GM12891 (cell line): ENCODE data around the gene KIFAP3.
"Not testable (repeated sequence)": the region's sequence is repeated elsewhere in the genome, so short reads cannot be mapped to it uniquely, and the experiment has no call there.

Source experiments
- POLR2A ChIP-seq: IDR thresholded peaks from 2 replicates; pipeline ENCODE4 v1.6.1; 2011; ENCODE audit warnings: low read depth, low read length, control low read depth
- POLR2AphosphoS5 ChIP-seq: IDR thresholded peaks from 2 replicates; pipeline ENCODE4 v1.6.1; 2011; ENCODE audit warnings: low read depth, low read length, control low read depth
- POU2F2 ChIP-seq: IDR thresholded peaks from 2 replicates; pipeline ENCODE4 v1.6.1; 2011; ENCODE audit warnings: low read depth, mild to moderate bottlenecking, control low read depth, low read length, moderate library complexity
- SPI1 ChIP-seq: IDR thresholded peaks from 2 replicates; pipeline ENCODE4 v1.6.1; 2011; ENCODE audit warnings: low read depth, low read length, control low read depth
- TAF1 ChIP-seq: IDR thresholded peaks from 2 replicates; pipeline ENCODE4 v1.6.1; 2011; ENCODE audit warnings: low read depth, low read length, control low read depth

DNA sequence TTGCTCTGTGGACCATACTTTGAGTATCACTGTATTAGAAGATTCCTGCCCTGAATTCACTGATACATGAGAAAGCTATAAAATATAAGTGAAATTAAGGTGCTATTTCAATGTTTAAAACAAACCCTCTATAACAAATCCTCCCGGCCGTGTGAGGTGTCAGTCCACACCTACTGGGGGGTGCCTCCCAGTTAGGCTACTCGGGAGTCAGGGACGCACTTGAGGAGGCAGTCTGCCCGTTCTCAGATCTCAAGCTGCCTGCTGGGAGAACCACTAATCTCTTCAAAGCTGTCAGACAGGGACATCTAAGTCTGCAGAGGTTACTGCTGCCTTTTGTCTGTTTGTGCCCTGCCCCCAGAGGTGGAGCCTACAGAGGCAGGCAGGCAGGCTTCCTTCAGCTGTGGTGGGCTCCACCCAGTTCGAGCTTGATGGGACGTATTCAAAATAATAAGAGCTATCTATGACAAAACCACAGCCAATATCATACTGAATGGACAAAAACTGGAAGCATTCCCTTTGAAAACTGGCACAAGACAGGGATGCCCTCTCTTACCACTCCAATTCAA lies 71.1 kb downstream of the KIFAP3 start:
- not testable (repeated sequence) for TF ChIP-seq POLR2AphosphoS5, POLR2A, POU2F2, TAF1, SPI1
